GM19193 (cell line): ENCODE measurements around the gene ZNF280D.

Experiments
- POLR2A ChIP-seq: IDR thresholded peaks from 4 replicates; pipeline ENCODE4 v1.6.1; 2011; ENCODE audit not compliant: insufficient read depth, insufficient read length; ENCODE audit errors: extremely low read depth

Gene ZNF280D

DNA sequence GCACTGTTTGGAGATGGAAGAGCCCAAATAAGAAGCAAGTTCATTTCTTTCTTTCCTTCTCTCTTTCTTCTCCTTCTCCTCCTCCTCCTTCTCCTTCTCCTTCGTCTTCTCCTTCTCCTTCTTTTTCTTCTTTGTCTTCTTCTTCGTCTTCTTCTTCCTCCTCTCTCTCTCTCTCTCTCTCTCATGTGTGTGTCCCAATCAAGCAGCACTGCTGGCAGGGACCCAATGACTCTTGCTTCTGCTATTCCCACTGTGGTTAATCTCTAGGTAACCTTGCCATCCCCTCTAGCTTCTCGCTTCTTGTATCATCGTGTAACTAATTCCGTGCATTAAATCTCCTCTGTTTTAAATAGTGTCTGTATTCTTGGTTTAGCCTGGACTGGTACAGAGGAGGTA is 26.1 kb upstream of the ZNF280D start:
- no peak for TF ChIP-seq POLR2A

DNA sequence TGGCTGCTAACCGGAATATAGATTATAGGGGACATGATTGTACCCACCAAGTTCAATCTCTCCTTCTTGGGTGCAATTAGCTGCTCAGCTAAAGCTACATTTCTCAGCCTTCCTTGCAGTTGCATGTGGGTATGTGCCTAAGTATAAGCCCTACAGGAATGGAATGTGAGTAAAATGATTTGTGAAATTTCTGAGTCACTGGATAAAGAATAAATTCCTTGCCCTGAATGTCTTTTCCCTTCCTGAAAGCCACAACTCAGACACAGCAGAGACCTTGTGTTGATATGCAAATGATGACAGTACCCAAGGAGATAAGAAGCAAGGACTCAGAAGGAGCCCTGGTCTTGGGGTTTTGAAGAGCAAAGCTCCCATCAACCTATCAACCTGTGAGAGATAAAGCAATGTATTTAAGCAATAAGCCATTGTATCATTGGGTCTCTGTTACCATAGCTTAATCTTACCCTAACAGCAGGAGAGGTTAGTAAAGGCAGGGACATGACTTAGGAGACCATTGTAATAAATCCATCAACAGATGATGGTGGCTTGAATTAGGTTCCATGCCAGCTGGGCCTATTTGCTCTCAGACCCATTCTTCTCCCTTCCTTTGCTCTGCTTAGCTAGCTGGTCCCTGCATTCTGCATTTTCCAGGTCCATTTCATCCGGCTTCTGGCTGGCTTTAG is 25.6 kb upstream of the ZNF280D start:
- TF ChIP-seq POLR2A, result no peak

DNA sequence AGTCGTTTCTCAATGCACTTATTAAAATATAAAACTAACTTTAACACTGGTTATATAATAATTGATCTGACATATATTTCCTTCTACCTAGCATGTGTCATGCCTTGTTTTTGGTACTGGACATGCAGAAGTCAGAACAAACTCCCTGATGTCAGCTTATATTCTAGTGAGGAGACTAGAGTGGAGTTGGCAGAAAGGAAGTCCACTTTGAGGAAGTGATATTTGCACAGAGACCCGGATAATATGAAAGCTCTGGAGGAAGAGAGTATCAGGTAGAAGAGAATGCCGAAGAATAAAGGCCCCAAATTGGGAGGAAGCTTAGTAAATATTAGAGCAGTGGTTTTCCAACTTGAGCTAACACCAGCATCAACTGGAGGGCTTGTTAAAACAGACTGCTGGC is 24.6 kb upstream of the ZNF280D start:
- TF ChIP-seq POLR2A, result no peak

DNA sequence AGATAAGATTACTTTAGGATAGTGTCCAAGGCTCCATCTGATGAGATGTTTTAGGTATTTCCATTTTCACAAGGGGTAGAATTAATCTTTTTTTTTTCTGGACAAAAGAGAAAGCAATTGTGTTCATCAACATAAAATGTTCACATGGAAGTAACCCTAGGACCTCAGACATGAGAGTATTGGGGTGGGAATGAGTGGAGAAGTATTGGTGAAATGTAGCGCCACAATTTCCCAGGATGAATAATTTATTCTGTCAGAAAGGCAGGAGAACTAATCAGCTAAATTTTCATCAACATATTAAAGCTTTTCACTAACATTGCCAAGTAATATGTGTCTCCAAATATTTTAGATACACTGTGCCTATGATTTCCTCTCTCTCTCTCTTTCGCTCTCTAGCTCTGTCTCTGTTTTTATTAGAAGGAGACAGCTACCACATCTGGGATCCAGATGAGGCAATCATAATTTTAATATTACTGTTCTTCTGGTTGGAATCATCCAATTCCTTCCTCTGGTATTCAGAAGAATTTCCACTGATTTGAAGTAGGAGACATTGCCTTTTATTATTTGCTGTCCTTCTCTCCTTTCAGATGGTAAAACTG is 21.6 kb upstream of the ZNF280D start:
- no peak for TF ChIP-seq POLR2A

DNA sequence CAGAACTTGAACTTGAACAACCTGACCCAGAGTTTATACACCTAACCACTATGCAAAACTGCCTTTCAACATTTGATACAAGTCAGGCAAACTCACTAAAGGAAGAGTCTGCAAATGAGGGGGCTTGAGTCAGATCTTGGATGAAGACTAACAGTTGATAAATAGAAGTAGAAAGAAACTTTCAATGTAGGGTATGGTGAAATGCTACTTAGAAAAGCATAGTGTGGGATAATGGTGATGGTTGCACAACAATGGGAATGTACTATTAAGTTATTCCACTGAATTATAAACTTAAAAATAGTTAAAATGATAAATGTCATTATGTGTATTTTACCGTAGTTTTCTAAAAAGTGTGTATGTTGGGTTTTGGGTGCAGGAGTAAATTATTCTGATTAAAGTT is 19.7 kb upstream of the ZNF280D start:
- TF ChIP-seq POLR2A, result no peak

DNA sequence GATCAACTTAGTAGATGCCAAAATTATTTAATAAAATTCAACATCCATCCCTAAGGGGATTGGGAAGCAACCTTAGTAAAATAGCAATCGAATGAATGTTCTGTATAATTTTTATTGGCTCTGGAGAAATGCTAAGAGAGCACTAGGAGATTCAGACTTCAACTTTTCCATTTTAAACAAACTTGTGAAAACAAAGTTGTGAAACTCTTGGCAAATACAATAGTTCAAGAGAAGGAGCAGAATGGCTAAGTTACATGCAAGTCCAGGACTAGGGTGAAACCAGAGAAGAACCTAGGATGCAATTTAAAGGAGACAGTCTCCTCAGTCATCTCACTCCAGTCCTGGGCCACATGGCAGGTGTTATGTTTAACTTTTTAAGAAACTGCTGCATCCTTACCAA is 16.7 kb upstream of the ZNF280D start:
- no peak for TF ChIP-seq POLR2A

DNA sequence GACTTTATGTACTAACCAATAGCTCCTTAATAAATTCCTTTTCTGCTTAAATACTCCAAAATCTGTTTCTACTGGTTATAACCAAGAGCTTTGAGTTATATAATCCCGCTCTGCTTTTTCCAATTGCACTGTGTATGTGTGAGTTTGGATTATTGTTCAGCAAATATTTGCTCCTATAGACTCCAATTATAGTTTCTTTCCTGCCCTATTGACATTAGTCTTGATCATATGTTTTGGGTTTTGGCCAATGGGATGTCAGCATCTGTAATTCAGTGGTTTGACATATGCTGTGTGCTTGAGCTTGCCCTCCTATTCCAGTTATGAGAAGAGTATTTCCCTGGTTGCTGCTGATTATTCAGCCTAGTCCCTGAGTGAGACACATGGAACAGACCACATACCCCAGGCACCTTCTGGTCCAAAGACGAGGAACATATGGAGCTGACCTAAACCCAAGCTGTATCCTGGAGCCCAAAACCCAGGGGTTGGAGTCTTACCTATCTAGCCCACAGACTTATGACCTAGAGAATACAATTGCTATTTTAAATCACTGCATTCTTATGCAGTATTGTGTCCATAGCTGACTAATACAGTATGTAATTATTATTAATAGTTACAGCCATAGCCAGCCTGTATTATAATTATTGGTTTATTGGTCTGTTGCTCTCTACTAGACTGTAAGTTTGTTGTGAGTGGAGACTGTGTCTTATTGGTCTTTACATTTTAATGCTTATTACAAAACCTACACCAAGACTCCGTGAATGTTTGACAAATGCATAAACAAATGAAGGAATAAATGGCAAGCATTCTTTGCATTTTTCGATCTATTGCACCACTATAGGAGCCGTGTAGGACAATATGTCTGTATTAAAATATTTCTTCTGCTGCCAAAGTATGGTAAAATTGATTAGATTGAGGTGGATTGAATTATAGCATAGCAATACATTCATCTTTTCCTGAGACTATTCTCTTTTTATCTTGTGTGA is 11.7 kb upstream of the ZNF280D start:
- no peak for TF ChIP-seq POLR2A

DNA sequence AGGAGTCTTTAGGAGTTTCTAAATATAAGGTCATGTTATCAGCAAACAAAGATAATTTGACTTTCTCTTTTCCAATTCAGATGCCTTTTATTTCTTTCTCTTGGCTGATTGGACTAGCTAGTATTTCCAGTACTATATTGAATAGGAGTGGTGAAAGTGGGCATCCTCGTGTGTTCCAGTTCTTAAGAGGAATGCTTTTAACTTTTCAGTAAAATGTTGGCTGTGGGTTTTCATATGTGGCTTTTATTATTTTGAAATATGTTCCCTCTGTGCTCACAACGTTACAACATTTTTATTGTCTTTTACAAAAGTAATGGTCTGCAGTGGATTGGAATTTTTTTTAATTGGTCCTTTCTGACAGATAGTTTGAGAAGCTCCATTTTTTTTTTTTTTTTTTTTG is 8.2 kb upstream of the ZNF280D start:
- TF ChIP-seq POLR2A, result no peak

DNA sequence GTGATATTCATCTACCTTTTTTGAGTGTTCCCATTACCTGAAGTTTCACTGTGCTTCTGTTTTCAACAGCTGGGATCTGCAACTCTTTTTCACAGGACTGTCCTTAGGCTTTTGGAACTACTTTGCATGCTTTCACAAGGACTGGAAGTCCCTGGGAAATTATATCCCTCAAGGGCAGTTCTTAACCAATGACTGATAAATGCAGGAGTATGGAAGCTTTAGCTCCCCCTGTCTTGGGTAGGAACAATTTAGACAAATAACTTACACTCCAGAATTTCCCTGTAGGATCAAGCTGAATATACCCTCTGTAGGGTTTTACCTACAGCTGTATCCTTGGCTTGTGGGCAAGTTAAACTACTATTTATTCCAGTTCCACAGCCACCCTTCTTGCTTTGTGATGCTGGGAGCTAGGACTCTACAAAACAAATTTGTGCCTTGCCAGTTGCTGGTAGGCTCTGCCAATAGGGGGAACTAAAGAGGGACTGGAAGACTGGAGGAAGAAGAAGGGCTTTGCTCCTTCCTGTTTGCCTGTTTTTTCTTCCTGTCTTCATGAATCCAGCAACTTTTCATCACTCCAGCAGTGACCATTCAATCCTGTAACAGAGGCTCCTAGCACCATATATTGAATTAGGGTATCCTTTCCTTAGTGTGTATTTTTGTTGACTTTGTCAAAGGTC is 6.8 kb upstream of the ZNF280D start:
- TF ChIP-seq POLR2A, result no peak

DNA sequence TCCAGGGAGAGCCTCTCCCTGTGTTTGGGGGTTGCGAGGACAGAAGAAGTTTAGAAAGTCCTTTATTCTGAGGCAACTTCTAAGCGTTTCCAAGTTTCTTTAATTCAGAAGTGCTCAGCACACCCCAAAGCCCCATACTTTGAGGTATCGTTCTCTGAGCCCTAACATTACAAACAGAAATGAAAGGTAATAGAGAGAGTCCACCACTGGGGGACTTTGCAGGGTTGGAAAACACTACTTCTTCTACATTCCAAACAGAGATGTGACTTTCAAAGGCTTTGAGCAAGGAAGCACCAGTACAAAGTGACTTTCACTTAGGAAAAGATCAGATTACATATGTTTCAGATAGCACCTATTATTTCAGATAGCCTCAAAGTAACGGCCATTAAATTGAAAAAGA is 6.2 kb upstream of the ZNF280D start:
- TF ChIP-seq POLR2A, result no peak

DNA sequence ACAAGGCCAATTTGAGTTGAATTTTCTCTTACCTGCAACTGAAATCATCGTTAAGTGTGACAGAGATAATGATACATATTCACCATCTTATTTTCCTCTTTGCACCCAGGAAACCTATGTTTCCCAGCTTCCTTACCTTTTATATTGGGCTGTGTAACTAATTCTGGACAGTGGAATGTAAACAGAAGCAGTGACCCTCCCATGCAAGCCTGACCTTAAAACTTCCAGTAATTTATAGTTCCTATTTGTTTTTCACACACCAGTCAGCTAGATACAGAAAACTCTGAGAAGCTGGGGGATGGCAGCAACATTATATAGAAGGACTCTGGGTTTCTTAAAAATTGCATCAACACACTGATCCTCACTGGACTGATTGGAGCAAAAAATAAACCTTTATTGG is 4.5 kb upstream of the ZNF280D start:
- TF ChIP-seq POLR2A, result no peak

DNA sequence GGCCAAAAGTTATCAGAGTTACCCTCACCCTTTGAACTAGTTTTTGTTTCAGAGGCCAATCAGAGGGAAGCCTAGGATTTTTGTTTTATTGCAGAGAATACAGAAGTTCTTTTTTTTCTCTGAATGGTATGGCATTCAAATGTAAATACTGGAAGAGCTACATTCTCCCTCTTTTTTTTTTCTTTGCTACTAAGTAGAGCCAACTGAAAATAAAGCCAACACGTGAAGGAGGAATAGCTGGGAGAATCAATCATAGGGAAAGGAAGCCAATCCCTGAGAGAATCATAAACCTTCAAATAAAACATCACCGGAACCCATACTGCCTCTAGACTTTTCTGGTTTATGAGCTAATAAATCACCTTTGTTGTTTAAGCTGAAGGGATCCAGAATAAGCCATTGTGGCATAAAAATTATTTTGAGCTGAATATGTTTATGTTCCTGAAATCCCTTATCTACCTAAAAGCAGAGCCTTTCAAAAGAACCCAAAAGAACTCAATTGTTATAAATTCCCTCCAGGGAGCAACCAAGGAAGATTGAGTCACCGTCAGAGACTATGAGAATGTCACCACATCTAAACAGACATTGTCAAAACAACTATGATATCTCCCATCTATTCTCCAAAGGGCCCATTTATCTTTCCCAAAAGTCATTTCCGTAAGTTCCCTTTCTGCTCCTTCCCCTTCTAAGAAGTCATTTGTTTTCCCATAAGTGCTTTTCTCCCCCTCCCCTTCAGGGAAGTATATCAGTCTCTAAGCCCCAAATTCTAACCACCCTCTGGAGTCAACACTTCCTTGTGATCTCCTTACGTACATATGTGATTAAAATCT is 3.8 kb upstream of the ZNF280D start:
- TF ChIP-seq POLR2A, result no peak

DNA sequence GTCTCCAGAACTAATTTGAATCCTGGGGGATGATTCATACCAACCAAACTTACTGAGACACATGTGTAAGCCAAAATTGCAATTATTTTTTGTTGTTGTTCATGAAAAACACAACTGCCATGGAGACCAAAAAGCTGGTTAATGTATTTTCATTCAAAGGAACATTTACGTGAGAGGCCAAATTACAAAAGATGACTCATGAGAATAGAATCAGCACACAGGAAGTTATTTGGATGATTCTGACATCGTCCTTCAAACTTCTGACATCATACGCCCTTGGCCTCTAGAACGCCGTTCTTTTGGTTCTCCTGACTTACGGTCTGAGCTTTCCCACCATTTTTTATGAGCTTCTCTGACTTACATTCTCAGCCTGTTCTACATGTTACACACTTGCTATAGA is 3.0 kb upstream of the ZNF280D start:
- no peak for TF ChIP-seq POLR2A

DNA sequence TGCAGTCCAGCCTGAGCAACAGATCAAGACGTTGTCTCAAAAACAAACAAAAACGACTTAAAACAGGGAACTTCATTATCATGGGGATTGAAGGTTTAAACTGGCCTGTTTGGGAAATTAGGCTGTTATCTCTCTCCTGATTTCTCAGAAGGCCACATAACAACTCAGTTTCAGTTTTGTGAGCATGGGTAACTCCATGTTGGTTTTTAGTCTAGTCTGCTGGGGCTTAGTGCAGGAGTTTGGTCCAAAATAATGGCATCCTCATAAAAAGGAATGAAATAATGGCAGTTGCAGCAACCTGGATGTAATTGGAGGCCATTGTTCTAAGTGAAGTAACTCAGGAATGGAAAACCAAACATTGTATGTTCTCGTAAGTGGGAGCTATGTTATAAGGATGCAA is 2.3 kb upstream of the ZNF280D start:
- TF ChIP-seq POLR2A, result no peak

DNA sequence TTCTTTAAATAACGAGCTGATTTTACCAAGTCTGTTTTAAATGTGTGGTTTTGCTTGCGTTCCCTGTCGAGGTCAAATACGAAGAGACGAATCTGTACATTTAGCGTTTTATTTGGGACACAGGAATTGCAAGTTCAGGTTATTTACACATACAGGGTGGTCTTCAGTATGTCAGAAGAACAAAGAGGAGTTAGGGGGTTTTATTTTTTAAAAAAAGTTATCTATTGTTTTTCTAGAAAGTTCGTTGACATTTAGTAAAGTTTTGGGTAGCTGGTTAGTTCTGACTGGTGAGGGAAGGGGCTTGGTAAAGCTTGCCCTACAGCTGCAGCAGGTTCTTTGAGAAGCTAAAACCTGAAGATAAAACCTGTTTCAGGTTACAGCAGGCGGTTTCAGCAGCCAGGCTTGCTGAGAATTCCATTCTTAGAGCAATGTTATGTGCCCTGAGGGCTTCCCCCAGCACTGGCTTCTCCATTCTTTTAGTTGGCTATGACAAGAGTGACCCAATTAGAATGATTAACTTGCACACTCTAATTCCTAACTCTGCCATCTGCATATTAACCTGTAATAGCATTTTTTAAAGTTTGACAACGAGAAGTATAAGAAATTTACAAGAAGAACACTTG is 815 bp upstream of the ZNF280D start:
- TF ChIP-seq POLR2A, result no peak

DNA sequence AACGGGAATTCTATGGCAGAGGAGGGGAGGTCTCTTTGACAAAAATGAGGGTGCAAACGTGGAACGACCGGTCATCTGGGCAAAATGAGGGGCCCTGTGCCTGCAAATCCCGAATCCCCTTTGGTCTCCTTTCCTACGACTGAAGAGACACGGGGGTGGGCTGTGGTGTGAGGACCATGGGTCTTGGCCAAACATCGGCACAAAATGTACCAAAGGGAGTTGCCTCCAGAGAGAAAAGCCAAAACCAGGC is 498 bp downstream of the ZNF280D start:
- no peak for TF ChIP-seq POLR2A
